ENCODE results near the gene MKNK1.

DNA sequence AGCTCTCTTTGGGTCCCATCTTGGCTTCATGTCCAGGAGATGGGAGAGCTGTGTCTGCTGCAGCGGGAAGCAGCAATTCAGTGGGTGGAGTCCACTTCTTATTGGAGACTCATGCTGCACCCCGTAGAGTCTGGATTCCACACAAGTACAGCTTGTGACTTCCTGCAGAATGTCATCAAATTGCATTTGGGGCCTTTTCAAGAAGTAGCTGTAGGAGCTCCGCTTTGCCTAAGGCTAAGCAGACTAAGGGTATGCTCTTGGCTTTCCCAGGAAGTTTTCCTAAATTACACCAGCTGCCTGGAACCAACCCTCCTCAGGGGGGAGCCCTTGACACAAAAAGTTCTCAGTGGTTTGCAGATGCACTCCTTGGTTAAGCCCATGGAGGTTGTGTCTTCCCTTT, 18.3 kb upstream of the MKNK1 start:
- TF ChIP-seq EZH2 (IDR thresholded peaks at IDR 0.05; ENCODE audit: insufficient read depth, poor library complexity, severe bottlenecking) (no peak), EZH2phosphoT487 (IDR thresholded peaks at IDR 0.05; ENCODE audit: insufficient read depth, low read depth) (no peak)
